SHP77 (cell line): ENCODE results near the gene FAM20C.

ENCODE experiments used
- DNase-seq, 2 experiments: peaks; one replicate each; lab custom pipeline; 2025; lab: John Stamatoyannopoulos, UW

The FAM20C gene

GRCh38 chr7:159370-160270 is 32.8 kb upstream of the FAM20C start:
- no peak for DNase-seq

GRCh38 chr7:160958-161725 is 31.2 kb upstream of the FAM20C start:
- no peak for DNase-seq

DNA sequence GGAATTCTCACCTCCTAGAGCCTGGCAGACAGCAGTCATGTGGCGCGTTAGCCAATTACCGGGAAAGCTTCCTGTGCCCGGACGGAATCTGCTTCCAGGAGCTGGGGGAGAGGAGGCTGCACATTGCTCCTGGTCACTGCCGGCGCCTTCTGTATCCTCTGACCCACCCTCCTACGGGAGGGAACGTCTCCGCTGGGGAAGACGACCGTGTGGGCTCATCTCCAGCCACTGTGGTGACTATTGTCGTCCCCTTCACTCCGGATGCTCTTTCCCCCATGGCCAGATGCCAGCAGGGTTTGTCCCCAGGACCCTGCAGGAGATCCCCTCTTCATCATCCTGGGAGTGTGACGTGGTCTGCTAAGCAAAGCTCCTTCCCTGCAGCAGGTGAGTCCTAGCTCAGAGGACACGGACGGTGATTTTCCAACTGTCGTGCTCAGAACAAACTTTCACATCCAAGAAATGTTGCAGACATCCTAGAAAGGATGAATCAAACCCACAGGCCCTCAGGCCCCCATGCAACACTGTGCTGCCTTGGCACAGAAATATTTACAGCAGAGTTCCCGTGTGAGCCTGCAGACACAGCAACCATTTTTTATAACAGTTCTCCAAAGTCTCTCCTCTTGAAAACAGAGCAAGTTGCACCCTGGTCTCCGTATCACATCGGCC is 29.6 kb upstream of the FAM20C start:
- no peak for DNase-seq

DNA sequence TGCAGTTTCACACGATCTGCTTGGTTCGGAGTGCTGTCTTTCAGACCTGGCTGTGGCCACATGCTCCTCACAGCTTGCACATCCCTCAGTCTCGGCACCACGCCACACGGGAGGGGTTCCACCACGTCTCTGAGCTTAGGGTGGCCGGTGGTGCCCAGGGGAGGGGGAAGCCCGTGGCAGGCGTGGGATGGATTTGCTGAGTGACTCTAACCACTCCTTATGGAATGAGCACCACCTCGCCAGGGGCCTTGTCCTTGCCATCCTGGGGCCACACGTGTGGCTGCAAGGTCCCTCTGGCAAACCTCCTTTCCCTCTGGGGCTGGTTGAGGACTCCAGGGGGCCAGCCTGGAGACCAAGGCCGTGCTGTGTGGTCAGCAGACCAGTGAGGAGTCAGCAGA is 29.1 kb upstream of the FAM20C start:
- no peak for DNase-seq

- DNase-seq, result no peak
Observed at GRCh38 chr7:163971-164881, 28.1 kb upstream of the FAM20C start.

GRCh38 chr7:164882-165660 is 27.3 kb upstream of the FAM20C start:
- no peak for DNase-seq

DNA sequence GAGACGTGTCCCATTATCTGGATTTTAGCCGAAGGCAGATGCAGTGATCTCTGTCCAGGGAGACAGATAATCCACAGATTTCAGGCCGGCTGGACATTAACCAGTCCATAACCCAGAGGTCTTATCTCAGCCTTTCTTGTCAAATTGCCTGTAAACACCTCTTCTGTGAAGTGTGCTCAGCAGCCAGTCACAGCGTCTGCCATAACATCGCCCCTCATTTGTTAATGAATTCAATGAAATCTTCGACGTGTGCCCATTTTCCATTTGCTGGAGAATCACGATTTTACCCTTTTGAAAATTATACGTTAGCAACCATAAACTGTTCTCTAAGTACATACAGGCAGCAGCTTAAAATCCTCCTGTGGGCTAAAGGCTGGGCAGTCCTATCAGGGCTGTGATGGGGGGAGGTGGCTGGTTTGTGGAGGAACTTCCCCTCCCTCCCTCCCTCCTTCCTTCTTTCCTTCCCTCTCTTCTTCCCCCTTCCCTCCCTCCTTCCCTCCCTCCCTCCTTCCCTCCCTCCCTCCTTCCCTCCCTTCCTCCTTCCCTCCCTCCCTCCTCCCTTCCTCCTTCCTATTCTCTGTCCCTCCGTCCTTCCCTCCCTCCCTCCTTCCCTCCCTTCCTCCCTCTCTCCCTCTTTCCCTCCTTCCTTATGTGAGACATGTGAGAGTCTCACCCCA is 26.6 kb upstream of the FAM20C start:
- DNase-seq, result no peak

DNA sequence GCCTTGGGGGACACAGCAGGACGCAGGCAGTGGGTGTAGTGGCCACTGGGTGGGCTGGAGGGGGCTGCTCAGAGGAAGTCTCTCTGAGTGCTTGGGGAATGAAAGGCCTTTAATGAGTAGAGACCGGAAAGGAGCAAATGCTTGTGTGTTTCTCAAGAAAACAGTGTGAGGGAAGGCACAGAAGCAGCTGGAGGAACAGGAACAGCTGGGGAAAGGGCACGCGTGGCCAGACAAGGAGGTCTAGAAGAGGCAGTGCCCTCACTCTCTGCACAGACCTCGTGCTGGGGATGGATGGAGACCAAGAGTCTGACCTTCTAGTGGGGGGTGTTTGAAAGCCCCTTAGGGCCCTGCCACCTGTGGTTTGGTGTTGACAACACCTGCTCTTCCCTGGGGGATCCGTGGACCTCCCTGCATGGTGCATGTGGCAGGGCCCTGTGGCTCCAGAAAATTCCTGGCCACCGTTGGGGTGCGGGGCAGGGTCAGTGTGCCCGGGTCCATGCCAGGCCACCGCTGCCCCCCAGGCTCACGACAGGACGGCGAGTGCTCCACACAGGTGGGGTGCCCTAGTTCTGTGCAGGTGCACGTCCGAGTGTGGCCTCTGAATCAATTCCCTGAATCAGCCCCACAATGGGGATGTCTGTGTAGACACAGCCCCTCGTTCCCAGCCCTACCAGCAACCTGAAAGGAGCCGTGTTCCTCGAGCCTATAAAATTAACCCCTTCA is 25.9 kb upstream of the FAM20C start:
- no peak for DNase-seq

GRCh38 chr7:167090-167855 is 25.1 kb upstream of the FAM20C start:
- DNase-seq, result no peak

- no peak for DNase-seq
Observed at GRCh38 chr7:167976-168791, 24.2 kb upstream of the FAM20C start.

GRCh38 chr7:169276-170172 is 22.8 kb upstream of the FAM20C start:
- no peak for DNase-seq

DNA sequence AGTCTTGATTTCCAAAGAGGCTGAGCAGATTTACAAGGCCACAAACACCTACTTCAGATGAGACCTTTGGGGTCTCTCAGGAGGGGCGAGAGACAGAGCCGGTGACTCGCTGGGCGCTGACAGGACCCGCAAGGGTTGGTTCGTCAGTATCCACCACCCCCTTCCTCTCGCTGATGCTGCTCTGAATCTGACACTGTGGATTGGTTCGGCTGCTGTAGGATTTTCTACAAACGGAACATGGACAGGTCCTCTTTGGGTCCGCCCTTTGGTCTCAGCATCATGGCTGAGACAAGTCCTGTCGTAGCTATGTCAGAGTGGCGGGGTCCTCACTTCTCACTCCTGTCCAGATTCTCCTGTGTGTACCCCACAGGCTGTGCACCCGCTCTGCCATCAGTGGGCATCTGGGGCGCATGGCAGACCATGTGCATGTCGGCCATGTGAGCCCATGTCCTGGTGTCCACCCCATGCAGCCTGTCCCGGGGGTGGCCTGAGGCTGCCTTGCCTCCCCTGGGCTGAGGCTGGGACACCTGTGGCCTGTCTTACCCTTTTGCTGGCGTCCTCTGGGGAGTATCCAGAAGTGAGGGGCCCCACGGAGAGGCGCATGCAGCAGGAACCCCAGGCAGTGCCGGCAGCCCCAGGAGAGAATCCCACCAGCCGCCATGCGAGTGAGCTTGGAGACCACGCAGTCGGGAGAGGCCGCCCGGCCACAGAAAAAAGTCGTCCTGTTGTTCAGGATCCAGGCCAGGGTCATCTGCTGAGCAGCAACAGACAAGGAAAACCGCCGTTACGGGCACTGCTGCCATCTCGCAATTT is 21.6 kb upstream of the FAM20C start:
- no peak for DNase-seq

- DNase-seq, result no peak
Observed at GRCh38 chr7:171364-171904, 20.9 kb upstream of the FAM20C start.

DNA sequence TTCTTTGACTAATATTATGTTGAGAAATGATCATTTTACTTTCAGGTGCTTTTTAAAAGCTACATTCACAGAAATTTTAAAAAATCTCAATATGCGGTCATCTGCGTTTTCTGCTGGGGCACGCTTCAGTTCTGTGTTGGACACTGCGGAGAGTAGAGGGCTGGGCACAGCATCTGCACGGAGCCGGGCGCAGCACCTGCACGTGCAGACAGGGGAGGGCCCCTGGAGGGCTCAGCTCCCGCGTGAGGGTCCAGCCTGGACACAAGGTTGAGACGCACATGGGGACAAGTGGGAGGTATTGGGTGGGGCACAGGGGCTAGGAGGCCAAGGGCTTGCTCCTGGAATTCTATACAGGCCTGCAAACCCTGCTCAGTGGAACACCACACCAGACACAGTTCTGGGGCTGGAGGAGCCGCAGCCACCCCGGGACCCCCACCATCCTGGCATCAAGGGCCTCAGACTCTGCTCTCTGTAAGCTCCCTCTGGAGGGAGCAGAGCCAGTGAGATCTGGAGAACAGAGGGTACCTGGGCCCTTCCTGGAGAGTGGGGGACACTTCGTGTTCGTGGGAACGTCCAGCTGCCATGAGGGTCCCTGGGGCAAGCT is 20.4 kb upstream of the FAM20C start:
- no peak for DNase-seq

DNA sequence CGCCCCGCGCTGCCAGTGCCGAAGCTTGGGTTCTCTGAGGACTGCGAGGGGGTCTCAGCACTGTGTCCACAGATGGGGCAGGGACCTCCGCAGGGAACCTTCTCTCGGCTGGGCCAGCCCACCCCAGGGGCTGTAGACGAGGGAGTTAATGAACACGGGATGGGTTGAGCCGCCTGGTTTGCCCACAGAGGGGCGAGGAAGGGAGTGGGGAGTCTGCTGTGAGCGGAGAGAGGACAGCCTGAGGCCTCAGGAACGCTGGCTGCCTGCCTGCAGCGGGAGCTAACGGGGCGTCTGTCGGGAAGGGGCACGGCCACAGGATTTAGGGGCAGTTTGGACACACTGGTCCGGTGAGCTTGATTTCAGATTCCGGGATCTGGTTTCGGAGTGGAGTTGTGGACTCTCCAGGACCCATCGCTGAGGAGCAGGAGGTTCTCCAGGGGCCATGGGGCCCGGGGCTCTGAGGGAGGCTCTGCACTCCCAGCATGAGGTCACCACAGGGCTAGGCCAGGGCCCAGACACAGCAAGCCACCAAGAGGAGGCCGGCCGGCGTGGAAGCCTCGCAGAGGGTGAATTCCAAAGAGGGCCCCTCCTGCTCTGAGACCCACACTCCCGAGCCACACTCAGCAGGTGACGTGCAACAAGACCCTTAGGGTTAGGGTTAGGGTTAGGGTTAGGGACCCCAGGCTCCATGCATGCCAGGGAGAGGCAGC is 19.0 kb upstream of the FAM20C start:
- DNase-seq, result no peak
